SK-N-SH treated with all-trans-retinoic acid at 6 μM for 48 hours (cell line): ENCODE data around the gene SLC9A7.

ENCODE experiments used
- ATAC-seq: fragments of 200-7000 bp; cut with Tn5 transposase; 3 replicates; pipeline ENCODE4 v1.9.1; 2020; ENCODE audit warnings: mild to moderate bottlenecking, moderate library complexity
- ARNTL ChIP-seq: fragments of 450-650 bp; formaldehyde crosslinking; IDR thresholded peaks from 2 replicates; pipeline ENCODE4 v1.5.0; 2020; ENCODE audit warnings: low read depth, mild to moderate bottlenecking, moderate library complexity, borderline replicate concordance
- BACH2 ChIP-seq: fragments of 250-450 bp; sonication (Bioruptor Pico); IDR thresholded peaks from 2 replicates; pipeline ENCODE4 v1.9.0; 2021; ENCODE audit warnings: mild to moderate bottlenecking, borderline replicate concordance
- CSDC2 ChIP-seq: fragments of 250-450 bp; sonication (Bioruptor Pico); IDR thresholded peaks from 2 replicates; pipeline ENCODE4 v1.5.0; 2020; ENCODE audit warnings: mild to moderate bottlenecking, moderate library complexity
- CSRNP3 ChIP-seq: fragments of 250-450 bp; sonication (Bioruptor Pico); IDR thresholded peaks from 2 replicates; pipeline ENCODE4 v1.5.1; 2021; ENCODE audit warnings: mild to moderate bottlenecking, moderate library complexity
- ESRRG ChIP-seq: fragments of 250-450 bp; sonication (Bioruptor Pico); IDR thresholded peaks from 2 replicates; pipeline ENCODE4 v1.6.1; 2021; ENCODE audit warnings: mild to moderate bottlenecking
- GLIS3 ChIP-seq: fragments of 250-450 bp; sonication (Bioruptor Pico); IDR thresholded peaks from 2 replicates; pipeline ENCODE4 v1.5.0; 2020; ENCODE audit warnings: mild to moderate bottlenecking, moderate library complexity
- ISL1 ChIP-seq: fragments of 250-450 bp; sonication (Bioruptor Pico); IDR thresholded peaks from 2 replicates; pipeline ENCODE4 v2.1.2; 2022; ENCODE audit warnings: mild to moderate bottlenecking, moderate library complexity
- OSR1 ChIP-seq: fragments of 250-450 bp; sonication (Bioruptor Pico); IDR thresholded peaks from 2 replicates; pipeline ENCODE4 v1.8.0; 2022; ENCODE audit warnings: moderate library complexity, mild to moderate bottlenecking, inconsistent platforms
- PPARA ChIP-seq: fragments of 250-450 bp; sonication (Bioruptor Pico); IDR thresholded peaks from 2 replicates; pipeline ENCODE4 v1.5.0; 2020; ENCODE audit warnings: mild to moderate bottlenecking, borderline replicate concordance
- RARB ChIP-seq: fragments of 250-450 bp; sonication (Bioruptor Pico); IDR thresholded peaks from 2 replicates; pipeline ENCODE4 v1.8.0; 2021; ENCODE audit warnings: mild to moderate bottlenecking, moderate library complexity
- SNAI2 ChIP-seq: fragments of 250-450 bp; sonication (Bioruptor Pico); IDR thresholded peaks from 2 replicates; pipeline ENCODE4 v1.5.0; 2020; ENCODE audit warnings: mild to moderate bottlenecking, moderate library complexity
- TOX ChIP-seq: fragments of 250-450 bp; sonication (Bioruptor Pico); IDR thresholded peaks from 2 replicates; pipeline ENCODE4 v1.8.0; 2021; ENCODE audit warnings: mild to moderate bottlenecking, moderate library complexity, borderline replicate concordance
- TSHZ2 ChIP-seq: fragments of 250-450 bp; sonication (Bioruptor Pico); IDR thresholded peaks from 2 replicates; pipeline ENCODE4 v1.5.0; 2020; ENCODE audit warnings: mild to moderate bottlenecking, moderate library complexity
- ZC3H10 ChIP-seq: fragments of 250-450 bp; sonication (Bioruptor Pico); IDR thresholded peaks from 2 replicates; pipeline ENCODE4 v1.5.1; 2021; ENCODE audit warnings: mild to moderate bottlenecking, moderate library complexity
- ZFP3 ChIP-seq: fragments of 250-450 bp; sonication (Bioruptor Pico); IDR thresholded peaks from 2 replicates; pipeline ENCODE4 v1.5.0; 2020; ENCODE audit warnings: mild to moderate bottlenecking, moderate library complexity
- ZFP30 ChIP-seq: fragments of 450-650 bp; formaldehyde crosslinking; IDR thresholded peaks from 2 replicates; pipeline ENCODE4 v1.5.0; 2022; ENCODE audit warnings: mild to moderate bottlenecking, moderate library complexity
- ZNF565 ChIP-seq: fragments of 450-650 bp; formaldehyde crosslinking; conservative IDR thresholded peaks from 2 replicates; pipeline ENCODE4 v1.5.0; 2020; ENCODE audit warnings: low read depth, mild to moderate bottlenecking, moderate library complexity
- ZNF70 ChIP-seq: fragments of 450-650 bp; formaldehyde crosslinking; IDR thresholded peaks from 2 replicates; pipeline ENCODE4 v1.5.0; 2020; ENCODE audit warnings: mild to moderate bottlenecking, moderate library complexity
- ZNF8 ChIP-seq: fragments of 450-650 bp; formaldehyde crosslinking; IDR thresholded peaks from 2 replicates; pipeline ENCODE4 v1.5.0; 2020; ENCODE audit warnings: mild to moderate bottlenecking, moderate library complexity
- TF ChIP-seq, protein P1 (sequence below): fragments of 250-450 bp; sonication (Bioruptor Pico); IDR thresholded peaks from 2 replicates; pipeline ENCODE4 v1.8.0; 2020; ENCODE audit warnings: mild to moderate bottlenecking, moderate library complexity, borderline replicate concordance
- TF ChIP-seq, protein P2 (sequence below): fragments of 250-450 bp; sonication (Bioruptor Pico); IDR thresholded peaks from 2 replicates; pipeline ENCODE4 v1.8.0; 2021; ENCODE audit warnings: low read depth, mild to moderate bottlenecking, moderate library complexity, borderline replicate concordance

The SLC9A7 gene

DNA sequence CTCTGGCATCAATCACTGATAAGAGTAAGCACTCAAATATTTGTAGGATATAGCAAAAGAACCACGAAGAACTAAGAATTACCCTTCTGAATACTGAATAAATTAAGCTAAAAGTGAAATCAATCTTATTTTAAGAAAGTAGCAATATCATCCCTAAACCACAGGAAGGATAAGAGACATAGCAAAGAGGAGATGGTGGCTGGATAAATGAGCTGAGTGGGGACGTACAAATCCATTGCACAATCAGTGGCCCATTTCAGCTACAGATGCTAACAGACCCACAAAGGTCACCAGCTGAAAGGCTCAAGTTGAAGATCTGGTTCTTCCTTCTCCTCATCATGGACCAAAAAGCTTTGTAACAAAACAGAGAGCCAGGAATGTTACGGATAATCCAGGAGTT lies 77.1 kb downstream of the SLC9A7 start (continued):
- TF ChIP-seq CSDC2 (CRISPR knock-in tag) (no peak), ZNF565 (CRISPR knock-in tag) (no peak)

DNA sequence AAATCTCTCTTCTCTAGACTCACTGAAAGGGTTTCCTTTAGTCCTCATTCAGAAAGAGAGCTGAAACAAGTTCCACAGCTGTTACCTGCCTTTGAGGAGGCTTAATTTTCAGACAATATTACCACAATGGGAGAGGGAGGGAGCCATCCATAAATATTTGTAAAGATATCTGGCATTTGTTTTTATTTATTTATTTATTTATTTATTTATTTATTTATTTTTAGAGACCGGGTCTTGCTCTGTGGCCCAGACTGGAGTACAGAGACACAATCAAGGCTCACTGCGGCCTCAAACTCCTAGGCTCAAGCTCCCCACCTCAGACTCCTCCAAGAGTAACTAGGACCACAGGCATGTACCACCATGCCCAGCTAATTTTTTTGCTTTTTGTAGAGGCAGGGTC lies 80.7 kb downstream of the SLC9A7 start:
- no peak for ATAC-seq
- TF ChIP-seq TSHZ2 (CRISPR knock-in tag) (no peak), CSRNP3 (CRISPR knock-in tag) (no peak), ZFP3 (CRISPR knock-in tag) (no peak), SNAI2 (CRISPR knock-in tag) (no peak), PPARA (no peak), ESRRG (no peak), BACH2 (CRISPR knock-in tag) (no peak), ZNF565 (CRISPR knock-in tag) (no peak), GLIS3 (CRISPR knock-in tag) (no peak), ZNF8 (no peak), ARNTL (CRISPR knock-in tag) (no peak), OSR1 (CRISPR knock-in tag) (no peak), TOX (CRISPR knock-in tag) (no peak), ISL1 (no peak), RARB (CRISPR knock-in tag) (no peak), ZC3H10 (CRISPR knock-in tag) (no peak), ZFP30 (CRISPR knock-in tag) (no peak)
- TF ChIP-seq, protein P1, sequence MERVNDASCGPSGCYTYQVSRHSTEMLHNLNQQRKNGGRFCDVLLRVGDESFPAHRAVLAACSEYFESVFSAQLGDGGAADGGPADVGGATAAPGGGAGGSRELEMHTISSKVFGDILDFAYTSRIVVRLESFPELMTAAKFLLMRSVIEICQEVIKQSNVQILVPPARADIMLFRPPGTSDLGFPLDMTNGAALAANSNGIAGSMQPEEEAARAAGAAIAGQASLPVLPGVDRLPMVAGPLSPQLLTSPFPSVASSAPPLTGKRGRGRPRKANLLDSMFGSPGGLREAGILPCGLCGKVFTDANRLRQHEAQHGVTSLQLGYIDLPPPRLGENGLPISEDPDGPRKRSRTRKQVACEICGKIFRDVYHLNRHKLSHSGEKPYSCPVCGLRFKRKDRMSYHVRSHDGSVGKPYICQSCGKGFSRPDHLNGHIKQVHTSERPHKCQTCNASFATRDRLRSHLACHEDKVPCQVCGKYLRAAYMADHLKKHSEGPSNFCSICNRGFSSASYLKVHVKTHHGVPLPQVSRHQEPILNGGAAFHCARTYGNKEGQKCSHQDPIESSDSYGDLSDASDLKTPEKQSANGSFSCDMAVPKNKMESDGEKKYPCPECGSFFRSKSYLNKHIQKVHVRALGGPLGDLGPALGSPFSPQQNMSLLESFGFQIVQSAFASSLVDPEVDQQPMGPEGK (CRISPR knock-in tag): no peak
- TF ChIP-seq, protein P2, sequence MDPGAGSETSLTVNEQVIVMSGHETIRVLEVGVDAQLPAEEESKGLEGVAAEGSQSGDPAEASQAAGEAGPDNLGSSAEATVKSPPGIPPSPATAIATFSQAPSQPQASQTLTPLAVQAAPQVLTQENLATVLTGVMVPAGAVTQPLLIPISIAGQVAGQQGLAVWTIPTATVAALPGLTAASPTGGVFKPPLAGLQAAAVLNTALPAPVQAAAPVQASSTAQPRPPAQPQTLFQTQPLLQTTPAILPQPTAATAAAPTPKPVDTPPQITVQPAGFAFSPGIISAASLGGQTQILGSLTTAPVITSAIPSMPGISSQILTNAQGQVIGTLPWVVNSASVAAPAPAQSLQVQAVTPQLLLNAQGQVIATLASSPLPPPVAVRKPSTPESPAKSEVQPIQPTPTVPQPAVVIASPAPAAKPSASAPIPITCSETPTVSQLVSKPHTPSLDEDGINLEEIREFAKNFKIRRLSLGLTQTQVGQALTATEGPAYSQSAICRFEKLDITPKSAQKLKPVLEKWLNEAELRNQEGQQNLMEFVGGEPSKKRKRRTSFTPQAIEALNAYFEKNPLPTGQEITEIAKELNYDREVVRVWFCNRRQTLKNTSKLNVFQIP: no peak
- TF ChIP-seq, all 23 proteins: peak for 0

DNA sequence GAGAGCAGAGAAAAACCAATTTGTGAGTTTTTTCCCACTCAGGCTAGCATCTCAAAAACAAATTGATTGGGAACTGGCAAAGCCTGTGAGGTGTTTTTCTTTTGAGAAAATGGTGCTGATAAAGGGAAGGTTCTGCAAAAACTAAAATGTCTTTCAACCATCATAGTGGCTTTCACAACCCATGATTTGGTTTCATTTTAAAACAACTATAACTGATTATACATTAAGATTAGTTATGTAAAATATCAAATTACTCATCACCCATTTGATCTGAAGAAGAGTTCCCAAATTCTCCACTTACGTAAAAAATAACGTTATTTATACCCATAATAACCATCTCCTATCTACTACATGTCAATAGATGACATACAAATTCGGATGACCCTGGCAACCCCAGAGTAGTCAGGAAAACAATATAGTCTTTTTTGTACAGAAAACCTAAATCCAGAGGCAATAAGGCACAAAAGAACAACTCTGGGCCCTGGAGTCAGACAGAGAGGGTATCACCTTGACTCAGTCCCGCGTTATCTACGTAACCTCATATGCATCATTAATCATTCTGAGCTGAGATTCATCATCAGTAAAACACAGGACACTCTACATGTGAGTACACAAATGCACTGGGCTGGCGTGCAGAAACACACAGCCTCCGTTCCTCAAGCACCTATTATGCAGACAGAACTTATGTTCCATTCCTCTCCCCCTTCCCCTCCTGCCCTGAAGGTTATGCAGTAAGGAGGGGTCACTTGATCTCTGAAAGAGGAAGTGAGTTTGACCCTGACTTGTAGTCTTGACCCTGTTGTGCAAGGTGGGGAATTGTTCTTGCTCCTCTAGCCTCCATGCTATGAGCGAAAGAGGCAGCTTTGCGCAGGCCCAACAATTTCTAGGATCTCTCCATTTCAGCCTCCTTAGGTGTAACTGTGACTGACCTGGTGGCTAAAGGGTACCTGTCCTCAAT lies 82.2 kb downstream of the SLC9A7 start:
- TF ChIP-seq TSHZ2 (CRISPR knock-in tag) (no peak), ESRRG (no peak), ZFP3 (CRISPR knock-in tag) (no peak), ZNF70 (CRISPR knock-in tag) (no peak), ZNF8 (no peak), CSDC2 (CRISPR knock-in tag) (no peak), ZC3H10 (CRISPR knock-in tag) (no peak), BACH2 (CRISPR knock-in tag) (no peak)
- TF ChIP-seq, protein P1 (CRISPR knock-in tag): no peak
- no peak for ATAC-seq
